PC-3 (cell line): ENCODE results near the gene SLC1A2. TPM values are rescaled to one million over a fixed set of nuclear protein-coding genes. Genes with fewer than 3 reads are reported as not detected.

ENCODE experiments used
- ATAC-seq: fragments of 200-7000 bp; cut with Tn5 transposase; 2 replicates; pipeline ENCODE4 v1.9.1; 2020; ENCODE audit warnings: mild to moderate bottlenecking, moderate library complexity
- BruUV-seq: library from RNA; stranded (reverse); fragments of 400-500 nt; replicated peaks from 2 replicates; lab custom pipeline; 2021; lab: Mats Ljungman, UMichigan
- CTCF ChIA-PET: fragments of 300-600 bp; sonication (Branson Sonifier 250); formaldehyde crosslinking; loops from one replicate; lab custom pipeline; 2022; ENCODE audit warnings: antibody characterized with exemption; lab: Charles Lee
- POLR2A ChIA-PET: fragments of 300-600 bp; sonication (Branson Sonifier 250); formaldehyde crosslinking; loops from one replicate; lab custom pipeline; 2022; ENCODE audit warnings: antibody characterized with exemption; ENCODE audit not compliant: unreplicated experiment; lab: Charles Lee
- DNase-seq: peaks from one replicate; pipeline ENCODE4 v3.0.0-alpha.2; 2015
- H2AFZ ChIP-seq: fragments of 300-600 bp; sonication (generic); 2 replicates; pipeline ENCODE4 v1.6.0; 2016; ENCODE audit warnings: antibody characterized with exemption, low read length
- H3F3A ChIP-seq: fragments of 300-600 bp; sonication (generic); one replicate; pipeline ENCODE4 v1.6.0; 2017; ENCODE audit warnings: antibody characterized with exemption, low read length, control low read depth, mild to moderate bottlenecking; ENCODE audit not compliant: unreplicated experiment
- H3K27ac ChIP-seq: fragments of 300-600 bp; sonication (generic); 2 replicates; pipeline ENCODE4 v1.5.1; 2016; ENCODE audit warnings: mild to moderate bottlenecking, low read length
- H3K27me3 ChIP-seq: fragments of 300-600 bp; sonication (generic); 2 replicates; pipeline ENCODE4 v1.6.1; 2016; ENCODE audit warnings: low read length, mixed read lengths
- H3K36me3 ChIP-seq: fragments of 300-600 bp; sonication (generic); 2 replicates; pipeline ENCODE4 v1.6.1; 2016; ENCODE audit warnings: low read depth, mixed run types, low read length, mixed read lengths
- H3K4me1 ChIP-seq: fragments of 300-600 bp; sonication (generic); 2 replicates; pipeline ENCODE4 v1.5.1; 2016; ENCODE audit warnings: low read length; ENCODE audit not compliant: insufficient read depth
- H3K4me2 ChIP-seq: fragments of 300-600 bp; sonication (generic); 2 replicates; pipeline ENCODE4 v1.6.0; 2016; ENCODE audit warnings: low read length
- H3K4me3 ChIP-seq: fragments of 300-600 bp; sonication (generic); 2 replicates; pipeline ENCODE4 v1.5.1; 2016; ENCODE audit warnings: mild to moderate bottlenecking, low read length, mixed read lengths
- H3K79me2 ChIP-seq: fragments of 300-600 bp; sonication (generic); 2 replicates; pipeline ENCODE4 v1.6.1; 2017; ENCODE audit warnings: low read length, mixed read lengths
- H3K9ac ChIP-seq: fragments of 300-600 bp; sonication (generic); 2 replicates; pipeline ENCODE4 v1.6.0; 2016; ENCODE audit warnings: mild to moderate bottlenecking, low read length
- H3K9me2 ChIP-seq: fragments of 300-600 bp; sonication (generic); replicated peaks from 2 replicates; pipeline ENCODE4 v1.6.1; 2016; ENCODE audit warnings: mixed run types, low read length, mixed read lengths
- H3K9me3 ChIP-seq: fragments of 300-600 bp; sonication (generic); 2 replicates; pipeline ENCODE4 v1.6.1; 2016; ENCODE audit warnings: low read length, mixed read lengths
- H4K20me1 ChIP-seq: fragments of 300-600 bp; sonication (generic); 2 replicates; pipeline ENCODE4 v1.6.1; 2016; ENCODE audit warnings: low read length, mixed read lengths
- CTCF ChIP-seq: fragments of 300-600 bp; sonication (generic); conservative IDR thresholded peaks from 2 replicates; pipeline ENCODE4 v1.5.1; 2017; ENCODE audit warnings: antibody characterized with exemption, low read depth, mild to moderate bottlenecking, low read length
- EZH2 ChIP-seq: fragments of 300-600 bp; sonication (generic); IDR thresholded peaks from one replicate; pipeline ENCODE4 v1.6.1; 2017; ENCODE audit warnings: antibody characterized with exemption, mild to moderate bottlenecking, low read length; ENCODE audit not compliant: unreplicated experiment
- EZH2phosphoT487 ChIP-seq: fragments of 300-600 bp; sonication (generic); IDR thresholded peaks from 2 replicates; pipeline ENCODE4 v1.6.1; 2018; ENCODE audit warnings: mild to moderate bottlenecking, antibody characterized with exemption, low read length, borderline replicate concordance
- intact Hi-C: fragments of 100-400 bp; cut with micrococcal nuclease; formaldehyde crosslinking; loops from 2 replicates; pipeline ENCODE4 v1.9.0; 2023
- total RNA-seq: library from RNA; depleted of rRNA; stranded (reverse); fragments of >200 nt; gene quantifications from 2 replicates; pipeline ENCODE4 v1.2.3, GENCODE V29; 2014; rRNA removed

The SLC1A2 gene
- total RNA-seq, 1 experiment from 2014 or later = 0.18 TPM

- DNase-seq (no peak), ATAC-seq (no peak)
- peaks cover 80% of the 10 kb centered on the region for H3K36me3 ChIP-seq
- intact Hi-C loops = no loop called here
- CTCF ChIA-PET = no interaction called here
- TF ChIP-seq CTCF (no peak), EZH2phosphoT487 (no peak), EZH2 (no peak)
- H3K79me2 ChIP-seq = no peaks in the 10 kb centered on the region
- POLR2A ChIA-PET = no interaction called here
- H3K9me2 ChIP-seq = no peaks in the 10 kb centered on the region
- no peak overlapping the region for H3K27ac ChIP-seq
- BruUV-seq = no TSS peak
- no peak overlapping the region for H2AFZ ChIP-seq
- no peaks in the 10 kb centered on the region; the same call in 1 of the 2 replicates for H4K20me1 ChIP-seq
- no peaks in the 10 kb centered on the region for H3K9me3 ChIP-seq
- no peaks in the 10 kb centered on the region for H3K27me3 ChIP-seq
- no peak overlapping the region for H3K9ac ChIP-seq
- H3K4me1 ChIP-seq = no peaks in the 10 kb centered on the region
- no peak overlapping the region for H3K4me2 ChIP-seq
- no peaks in the 10 kb centered on the region for H3F3A ChIP-seq
- H3K4me3 ChIP-seq = no peak overlapping the region
Observed at GRCh38 chr11:35204614-35205013, 214.7 kb downstream of the SLC1A2 start.

Other genes with a start within 250 kb of the SLC1A2 start
- gene PAMR1, start 106.1 kb upstream of the SLC1A2 start, total RNA-seq = 0.17 TPM in 1 of 2 replicates, not detected in the other
- 71.4 and 97.1 TPM in 2 replicates for gene FJX1, start 198.9 kb upstream of the SLC1A2 start, total RNA-seq
- gene TRIM44, start 243.2 kb upstream of the SLC1A2 start, total RNA-seq = 14.0 TPM in 2 replicates